Left kidney (tissue), 2 donors: ENCODE measurements around the gene CRISPLD2. TPM values are rescaled to one million over a fixed set of nuclear protein-coding genes. Genes with fewer than 3 reads are reported as not detected.

ENCODE experiments used
- DNase-seq: peaks from one replicate; pipeline ENCODE4 v3.0.0-alpha.2; 2013
- polyA plus RNA-seq: library from polyadenylated mRNA; unstranded; fragments of 120-200 nt; gene quantifications from one replicate; pipeline ENCODE4 v1.2.1, GENCODE V29; 2013; ENCODE audit not compliant: insufficient read length

CRISPLD2 gene
- polyA plus RNA-seq, 1 donor: 6.1 TPM

DNA sequence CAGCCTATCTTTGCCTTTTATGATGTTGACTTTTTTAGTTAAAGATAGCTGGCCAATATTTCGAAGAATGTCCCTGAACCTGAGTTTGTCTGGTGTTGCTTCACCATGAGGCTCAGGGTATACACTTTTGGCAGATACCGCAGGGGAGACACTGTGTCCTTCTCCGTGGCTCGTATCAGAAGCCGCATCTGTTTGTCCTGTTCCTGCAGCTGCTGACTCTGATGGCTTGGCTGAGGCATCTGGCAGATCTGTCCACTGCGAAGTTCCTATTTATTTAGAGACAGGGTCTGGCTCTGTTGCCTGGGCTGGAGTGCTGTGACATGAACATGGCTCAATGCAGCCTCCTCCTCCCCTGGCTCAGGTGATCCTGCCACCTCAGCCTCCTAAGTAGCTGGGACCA is 93.5 kb downstream of the CRISPLD2 start:
- no peak for DNase-seq

DNA sequence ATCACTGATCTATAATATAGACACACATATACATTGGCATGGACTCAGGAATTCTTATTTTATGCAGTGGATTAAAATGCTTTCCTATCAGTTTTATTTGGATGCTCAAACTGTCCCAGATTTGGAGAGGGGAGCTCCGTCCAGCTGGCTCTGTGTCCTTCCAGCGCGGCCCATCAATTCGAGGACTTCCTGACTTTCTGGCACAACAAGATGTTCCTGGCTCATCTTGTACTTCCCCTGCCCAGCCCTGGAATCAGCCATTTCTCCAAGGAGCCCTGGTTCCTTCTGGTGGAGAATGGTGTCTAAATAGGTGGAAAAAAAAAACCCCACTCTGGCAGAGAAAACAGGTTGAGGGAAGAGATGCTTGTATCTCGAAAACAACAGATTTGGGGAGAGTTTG is 94.5 kb downstream of the CRISPLD2 start:
- no peak for DNase-seq

GRCh38 chr16:84916178-84916577 is 96.4 kb downstream of the CRISPLD2 start:
- DNase-seq: no peak

DNA sequence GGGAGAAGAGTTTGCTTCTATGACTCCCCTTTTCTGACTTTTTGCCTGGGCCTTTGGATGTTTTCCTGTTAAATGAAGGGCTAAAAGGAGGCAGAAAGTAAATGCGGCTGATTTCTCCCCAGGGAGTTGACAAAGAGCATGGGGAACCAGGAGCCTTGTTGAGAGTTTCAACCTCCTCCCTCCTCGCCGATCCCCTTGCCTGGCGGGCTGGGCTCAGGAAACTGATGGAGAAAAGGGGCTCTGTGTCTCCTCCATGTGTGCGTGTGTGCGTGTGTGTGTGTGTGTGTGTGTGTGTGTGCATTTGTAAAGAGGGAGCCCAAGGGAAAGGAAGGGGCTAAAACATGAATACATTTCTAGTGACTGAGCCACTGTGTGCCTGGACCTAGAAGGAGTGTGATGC is 97.1 kb downstream of the CRISPLD2 start:
- no peak for DNase-seq

- no peak for DNase-seq
These were observed 97.7 kb downstream of the CRISPLD2 start for GRCh38 chr16:84917492-84917891.

DNA sequence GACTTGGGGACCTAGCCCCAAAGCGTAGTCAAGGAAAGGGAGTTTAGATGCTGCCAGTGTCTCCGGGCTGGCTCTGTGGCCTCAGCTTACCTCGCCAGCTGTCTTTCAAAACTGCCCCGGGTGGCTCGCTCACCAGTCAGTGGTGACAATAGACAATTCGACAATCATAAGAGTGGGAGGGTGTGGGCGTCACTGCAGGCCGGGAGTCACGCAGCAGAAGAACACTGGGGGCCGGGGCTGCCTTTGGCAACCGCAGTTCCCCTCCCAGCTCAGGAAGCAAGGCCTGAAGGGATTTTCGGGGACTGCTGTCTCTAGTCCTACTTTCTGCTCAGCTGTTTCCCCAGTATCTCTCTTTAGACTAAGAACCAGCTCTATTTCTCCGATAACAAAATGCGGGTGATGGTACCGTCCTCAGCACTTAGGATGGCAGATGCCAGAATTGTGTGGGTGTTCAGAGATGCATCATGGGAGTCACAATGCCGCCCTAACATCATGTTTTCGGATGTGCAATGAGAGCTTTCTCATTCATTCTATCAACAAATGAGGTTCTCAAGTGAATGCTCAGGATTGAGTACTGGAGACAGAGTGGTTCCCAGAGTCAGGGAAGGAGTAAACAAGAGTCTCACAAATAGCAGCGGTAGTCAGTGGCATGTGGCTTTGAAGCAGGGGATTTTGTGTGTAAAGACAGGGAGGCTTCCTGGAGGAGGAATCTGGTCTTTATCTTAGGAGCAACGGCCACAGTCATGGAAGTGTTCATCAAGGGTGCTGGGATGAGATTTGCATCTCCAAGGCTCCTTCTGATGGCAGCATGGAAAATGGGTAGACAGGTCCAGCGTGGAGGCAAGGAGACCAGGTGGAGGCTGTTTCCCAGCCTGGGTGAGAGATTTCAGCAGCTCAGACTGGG is 98.5 kb downstream of the CRISPLD2 start:
- no peak for DNase-seq

- DNase-seq: no peak
These were observed 99.5 kb downstream of the CRISPLD2 start for GRCh38 chr16:84919269-84919668.

DNA sequence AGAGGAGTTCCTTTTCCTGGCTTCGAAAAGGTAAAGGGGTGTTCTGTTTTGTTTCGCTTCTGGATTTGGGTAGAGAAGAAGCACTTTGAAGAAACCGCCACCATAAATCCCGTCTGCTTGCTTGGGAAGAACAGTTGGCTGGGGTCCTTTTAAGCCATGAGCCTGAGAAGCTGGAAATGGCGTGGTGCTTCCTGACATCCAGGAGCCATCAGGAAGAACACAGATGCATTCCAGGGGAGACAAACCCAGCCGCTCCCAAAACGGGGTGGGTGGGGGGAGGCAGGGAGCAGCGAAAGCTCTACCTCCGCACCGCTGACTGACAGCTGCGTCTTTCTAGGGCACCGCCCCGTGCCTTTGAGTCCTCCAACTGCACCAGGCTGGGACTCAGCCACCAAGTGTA is 99.9 kb downstream of the CRISPLD2 start:
- no peak for DNase-seq

- no peak for DNase-seq
These were observed 100.5 kb downstream of the CRISPLD2 start for GRCh38 chr16:84920333-84920732.

GRCh38 chr16:84922351-84923120 is 102.8 kb downstream of the CRISPLD2 start:
- DNase-seq: peak; percentile 37

GRCh38 chr16:84924331-84925091 is 104.7 kb downstream of the CRISPLD2 start:
- DNase-seq: no peak

GRCh38 chr16:84925092-84925772 is 105.4 kb downstream of the CRISPLD2 start:
- DNase-seq: no peak

GRCh38 chr16:84925773-84926372 is 106.1 kb downstream of the CRISPLD2 start:
- no peak for DNase-seq

DNA sequence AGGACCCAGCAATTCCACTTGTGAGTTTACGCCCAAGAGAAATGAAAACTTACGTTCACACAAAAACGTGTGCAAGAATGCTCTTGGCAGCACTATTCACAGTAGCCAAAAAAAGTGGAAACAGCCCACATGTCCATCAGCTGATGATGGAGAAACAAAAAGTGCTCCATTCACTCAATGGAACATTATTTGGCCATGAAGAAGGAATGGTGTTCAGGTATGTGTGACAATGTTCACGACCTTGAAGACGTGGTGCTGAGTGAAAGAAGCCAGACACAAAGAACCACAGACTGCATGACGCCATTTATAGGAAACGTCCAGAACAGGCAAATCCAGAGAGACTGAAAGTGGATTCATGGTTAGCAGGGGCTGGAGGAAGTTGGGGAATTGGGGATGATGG is 106.7 kb downstream of the CRISPLD2 start:
- no peak for DNase-seq

- DNase-seq: no peak
These were observed 108.1 kb downstream of the CRISPLD2 start for GRCh38 chr16:84927621-84928591.

- DNase-seq: no peak
These were observed 109.1 kb downstream of the CRISPLD2 start for GRCh38 chr16:84928679-84929420.

- DNase-seq: no peak
These were observed 109.9 kb downstream of the CRISPLD2 start for GRCh38 chr16:84929421-84930297.
